ENCODE data around the gene NABP2.

DNA sequence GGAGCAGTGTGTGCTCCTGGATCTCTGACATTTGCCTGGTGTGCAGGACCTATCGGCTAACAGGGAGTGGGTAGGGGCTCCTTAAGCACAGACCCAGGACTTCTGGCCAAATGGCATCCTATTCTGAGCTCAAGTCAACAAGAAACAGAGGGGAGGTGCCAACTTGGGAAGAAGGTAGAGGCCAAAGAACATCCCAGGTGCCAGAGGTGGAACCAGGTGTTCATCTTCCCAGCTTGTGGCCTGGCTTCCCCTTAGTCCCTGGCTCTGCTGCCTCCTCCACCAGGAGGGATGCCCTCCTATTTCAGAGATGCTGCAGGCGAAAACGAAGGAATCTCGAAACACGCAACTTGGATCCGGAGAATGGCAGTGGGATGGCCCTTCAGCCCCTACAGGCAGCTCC is 11.9 kb downstream of the NABP2 start:
- TF ChIP-seq EZH2 (IDR thresholded peaks at IDR 0.05) (no peak), EZH2phosphoT487 (IDR thresholded peaks at IDR 0.05) (no peak)
